Effector CD8-positive, alpha-beta T cell (primary cell): ENCODE data around the gene TMEM135.
A peak's percentile ranks its signal among the peaks of the same experiment; 100 is the strongest.

ENCODE experiments used
- DNase-seq: peaks from one replicate; lab custom pipeline; 2025; lab: John Stamatoyannopoulos, UW

TMEM135 gene

DNA sequence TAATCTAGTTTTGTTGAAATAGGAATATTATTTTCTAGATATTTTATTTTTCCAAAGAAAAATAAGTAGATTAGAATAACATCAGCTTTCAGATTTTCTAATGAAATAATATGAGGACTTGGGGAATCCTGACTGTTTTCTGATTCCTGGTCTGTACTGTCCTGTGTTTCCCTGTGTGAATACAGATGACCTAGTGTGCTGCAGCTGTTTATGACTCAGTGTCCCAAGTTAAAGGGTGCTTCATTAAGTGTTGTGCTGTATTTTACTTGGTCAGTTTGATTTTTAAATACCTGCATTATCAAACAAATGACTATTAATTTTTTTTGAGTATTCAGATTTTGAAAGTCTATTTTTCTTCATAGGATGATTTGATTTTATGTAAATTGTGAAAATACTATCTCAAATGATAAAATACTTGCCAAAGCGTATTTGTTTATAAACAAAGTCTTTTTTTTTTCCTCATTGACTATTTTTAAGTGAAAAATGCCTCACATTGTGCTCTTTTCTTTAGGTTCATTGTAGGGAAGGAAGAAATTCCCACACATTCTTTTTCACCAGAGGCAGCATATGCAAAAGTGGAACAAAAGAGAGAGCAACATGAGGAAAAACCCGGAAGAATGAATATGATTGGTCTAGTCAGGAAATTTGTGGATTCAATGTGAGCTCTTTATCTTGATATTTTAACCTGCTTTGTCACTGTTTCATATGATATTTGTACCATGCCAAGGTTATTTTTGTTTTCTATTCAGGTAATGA, 264.2 kb downstream of the TMEM135 start:
- no peak for DNase-seq

DNA sequence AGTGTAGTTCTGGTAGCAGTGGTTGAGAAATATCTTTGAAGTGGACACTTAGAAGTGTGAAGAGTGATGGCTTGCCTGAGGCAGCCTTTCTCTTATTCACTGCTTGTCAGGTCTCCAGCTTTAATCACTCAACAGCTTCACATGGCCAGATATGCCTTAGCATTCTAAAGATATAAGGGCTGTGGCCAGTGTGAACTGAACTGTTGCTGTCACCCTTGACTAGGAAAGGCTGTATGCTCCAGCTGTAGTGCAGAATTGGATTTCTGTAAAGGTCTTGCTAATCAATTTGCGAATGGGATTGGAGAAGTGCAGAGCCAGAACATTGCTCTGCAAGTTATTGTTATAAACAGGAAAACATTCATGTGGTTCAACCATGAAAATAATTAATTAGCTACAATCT, 266.7 kb downstream of the TMEM135 start:
- no peak for DNase-seq

DNA sequence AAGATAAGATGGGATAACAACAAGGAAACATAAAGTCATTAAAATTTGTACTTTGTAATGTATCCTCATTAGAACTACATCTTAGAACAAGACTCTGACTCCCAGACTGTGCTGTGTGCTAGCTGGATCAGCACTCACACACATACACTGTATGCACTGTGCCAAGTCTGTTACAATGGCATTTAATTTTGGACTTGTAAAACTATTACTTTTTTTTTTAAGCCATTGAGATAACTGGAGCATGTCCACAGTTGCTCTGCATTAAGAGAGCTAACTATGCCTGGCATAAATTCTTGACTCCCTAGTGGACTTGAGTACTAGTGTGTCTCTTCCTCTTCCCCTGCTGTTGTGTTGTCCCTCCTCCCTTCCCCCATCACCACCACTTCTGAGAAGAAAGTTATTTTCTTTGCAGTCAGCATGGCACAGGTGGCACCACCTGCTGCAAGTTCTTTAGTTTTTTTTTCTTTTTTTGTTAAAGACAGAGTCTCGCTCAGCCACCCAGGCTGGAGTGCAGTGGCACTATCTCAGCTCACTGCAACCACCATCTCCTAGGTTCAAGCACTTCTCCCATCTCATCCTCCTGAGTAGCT, 268.6 kb downstream of the TMEM135 start:
- DNase-seq, result no peak

DNA sequence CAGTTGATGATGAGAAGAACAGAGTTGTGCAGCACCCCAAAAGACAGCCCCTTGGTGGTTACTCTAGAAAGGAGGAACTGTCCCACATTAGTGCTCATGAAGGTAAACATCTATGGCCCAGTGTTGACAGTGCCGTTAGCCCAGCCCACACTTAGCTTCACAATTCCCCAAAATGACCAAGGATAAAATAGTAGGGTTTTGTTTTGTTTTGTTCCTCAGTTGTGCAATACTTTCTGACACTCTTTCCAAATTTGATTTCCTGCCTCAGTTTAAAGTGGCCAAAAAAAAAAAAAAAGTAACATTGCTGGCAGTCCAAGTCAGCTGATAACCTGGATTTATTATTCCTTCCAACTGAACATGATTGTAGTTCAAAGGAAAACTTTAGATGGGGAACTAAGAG, 269.4 kb downstream of the TMEM135 start:
- no peak for DNase-seq

DNA sequence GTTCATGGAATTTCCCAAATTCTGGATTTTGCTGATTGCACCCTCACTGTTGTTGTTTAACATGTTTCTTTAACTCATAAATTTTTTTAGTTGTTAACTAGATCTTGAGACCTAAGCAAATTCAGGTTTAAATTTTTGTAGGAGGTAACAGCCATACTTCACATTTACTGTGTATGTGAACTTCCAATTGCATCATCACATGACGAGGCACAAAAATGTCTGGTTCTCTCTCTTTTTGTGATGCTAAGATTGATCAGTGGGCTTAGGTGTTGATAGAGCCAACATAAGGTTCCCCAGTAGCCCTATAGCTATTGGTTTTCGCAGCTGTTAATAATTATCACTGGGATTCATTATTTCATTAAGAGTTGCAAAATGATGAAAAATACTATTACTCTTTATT, 277.5 kb downstream of the TMEM135 start:
- no peak for DNase-seq

DNA sequence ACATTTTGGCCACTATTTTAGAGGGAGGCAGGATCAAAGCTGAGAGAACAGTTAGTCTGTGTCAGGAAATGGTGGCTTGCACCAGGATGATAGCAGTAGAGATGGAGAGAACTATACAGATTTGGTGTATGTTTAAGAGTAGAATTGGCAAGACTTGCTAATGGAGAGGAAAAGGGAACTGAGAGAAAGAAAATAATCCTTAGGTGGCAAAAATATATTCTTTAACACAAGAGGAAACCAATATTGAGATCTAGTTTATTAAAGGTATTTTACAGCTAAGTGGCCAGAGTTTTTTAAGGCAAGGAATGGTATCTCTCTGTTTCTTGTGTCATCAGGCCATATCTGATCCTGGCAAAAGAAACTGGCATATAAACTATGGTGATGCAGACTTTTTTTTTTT, 278.8 kb downstream of the TMEM135 start:
- DNase-seq, result no peak

DNA sequence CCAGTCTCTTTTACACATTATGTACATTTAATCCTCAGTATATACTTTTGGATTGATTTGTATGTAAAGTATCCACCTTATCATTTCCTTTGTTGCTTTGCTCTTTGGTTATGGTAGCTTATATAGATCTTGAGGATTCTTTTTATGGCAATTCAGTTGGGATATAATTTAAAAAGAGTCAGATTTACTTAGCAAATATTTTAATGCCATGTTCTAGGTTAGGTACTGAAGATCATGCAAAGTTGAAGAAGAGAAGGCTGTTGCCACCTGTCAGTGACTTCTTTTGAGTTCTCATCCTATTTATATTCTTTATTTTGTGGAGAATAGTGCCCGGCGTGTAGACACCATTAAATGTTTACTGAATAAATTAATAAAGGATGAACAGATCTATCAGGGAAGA, 279.7 kb downstream of the TMEM135 start:
- DNase-seq, result no peak

DNA sequence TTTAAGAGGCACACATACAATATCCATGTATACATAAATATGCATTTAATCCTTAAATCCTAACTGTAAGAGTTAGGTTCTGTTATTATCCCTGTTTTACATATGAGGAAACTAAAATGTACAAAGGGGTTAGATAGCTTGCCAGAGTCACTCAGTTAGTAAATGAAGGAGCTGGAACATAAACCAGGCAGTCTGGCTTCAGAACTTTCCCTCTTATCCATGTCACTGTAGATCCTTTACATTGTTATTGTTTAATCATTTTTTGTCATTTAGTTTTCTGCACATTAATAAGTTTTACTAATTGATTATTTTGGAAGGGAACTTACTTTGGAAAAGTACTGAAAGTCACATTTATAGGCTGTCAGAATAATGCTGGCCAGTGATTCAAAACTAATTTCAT, 282.4 kb downstream of the TMEM135 start:
- DNase-seq, result no peak

DNA sequence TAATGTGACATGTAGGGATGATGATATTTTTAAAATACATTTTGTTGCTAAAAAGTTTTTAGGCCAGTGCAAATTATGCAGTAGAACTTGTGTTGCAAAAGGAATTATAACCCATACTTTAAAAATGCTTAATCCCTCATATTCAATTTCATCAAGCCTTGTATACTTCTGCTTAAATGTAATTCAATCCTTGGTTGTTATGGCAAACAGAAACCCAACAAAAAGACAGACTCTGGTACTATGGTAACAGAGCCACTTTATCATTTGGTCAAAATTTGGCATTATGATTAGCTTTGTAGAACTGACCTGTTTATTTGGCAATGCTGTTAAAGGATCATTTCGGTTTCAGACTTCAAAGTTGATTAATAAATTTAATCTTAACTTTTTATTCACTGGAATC, 284.8 kb downstream of the TMEM135 start:
- DNase-seq, result no peak

DNA sequence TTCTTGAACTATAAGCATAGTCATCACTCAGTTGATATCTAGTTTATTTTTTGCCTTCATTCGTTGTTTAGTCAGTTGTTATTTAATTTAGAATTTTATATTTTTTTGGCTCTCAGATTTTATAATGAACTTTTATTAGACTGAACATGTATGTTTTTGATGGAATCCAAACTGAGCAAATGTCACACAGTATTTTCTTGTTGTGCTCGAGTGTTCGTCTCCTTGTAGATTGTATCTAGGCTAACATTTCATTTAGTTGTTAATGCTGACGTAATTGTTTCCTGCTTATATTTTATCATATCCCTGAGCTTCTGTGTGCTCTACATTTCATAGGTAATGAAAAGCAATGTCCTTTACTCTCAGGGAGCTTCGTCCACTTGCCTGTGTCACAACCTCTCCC, 286.2 kb downstream of the TMEM135 start:
- no peak for DNase-seq

DNA sequence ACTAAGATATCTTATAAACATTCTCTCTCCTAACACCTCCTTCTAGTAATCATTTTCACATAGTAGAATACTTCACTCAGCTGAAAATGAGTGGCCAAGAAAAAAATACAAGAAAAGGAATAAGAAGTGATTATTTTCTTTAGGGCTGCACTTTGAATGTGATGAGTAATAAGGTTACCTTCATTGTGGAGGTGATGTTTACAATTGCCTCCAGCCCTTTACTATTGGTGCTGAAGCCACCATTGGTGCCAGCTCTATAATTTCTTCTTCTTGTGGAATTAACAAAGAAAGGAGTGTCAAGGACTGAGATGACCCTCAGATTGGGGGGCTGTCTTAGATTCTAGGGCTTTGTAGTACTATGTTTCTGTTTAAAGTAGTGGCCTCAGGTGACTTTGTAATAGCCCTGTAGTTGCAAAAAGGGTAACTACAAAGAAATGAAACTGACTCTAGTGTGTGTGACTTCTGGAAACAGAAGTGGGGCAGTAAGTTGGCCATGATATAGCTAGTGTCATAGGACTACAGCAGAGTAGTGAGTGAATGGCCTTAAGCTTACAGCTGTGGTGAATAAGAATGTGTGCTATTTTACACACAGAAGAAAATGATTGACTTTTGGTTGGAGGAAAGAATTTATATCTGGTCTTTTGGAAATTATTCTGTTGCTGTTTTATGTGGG, 287.2 kb downstream of the TMEM135 start:
- DNase-seq, result no peak

DNA sequence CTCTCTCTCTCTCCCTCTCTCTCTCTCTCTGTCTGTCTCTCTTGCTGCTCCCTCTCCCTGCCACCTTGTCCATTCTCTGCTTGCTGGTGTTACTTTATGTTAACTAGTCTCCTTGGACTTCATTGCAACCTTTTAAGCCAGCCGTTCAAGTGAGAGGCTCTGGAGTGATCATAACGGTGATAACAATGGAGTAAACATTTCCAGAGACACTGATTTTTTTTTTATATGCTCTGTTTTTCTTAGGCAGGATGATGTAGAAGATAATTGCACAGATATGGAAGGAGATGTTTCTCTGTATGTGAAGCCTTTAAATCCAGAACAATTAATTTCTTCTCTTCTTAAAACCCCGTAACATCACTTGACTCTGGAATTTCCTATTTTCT, 287.7 kb downstream of the TMEM135 start:
- DNase-seq, result no peak

DNA sequence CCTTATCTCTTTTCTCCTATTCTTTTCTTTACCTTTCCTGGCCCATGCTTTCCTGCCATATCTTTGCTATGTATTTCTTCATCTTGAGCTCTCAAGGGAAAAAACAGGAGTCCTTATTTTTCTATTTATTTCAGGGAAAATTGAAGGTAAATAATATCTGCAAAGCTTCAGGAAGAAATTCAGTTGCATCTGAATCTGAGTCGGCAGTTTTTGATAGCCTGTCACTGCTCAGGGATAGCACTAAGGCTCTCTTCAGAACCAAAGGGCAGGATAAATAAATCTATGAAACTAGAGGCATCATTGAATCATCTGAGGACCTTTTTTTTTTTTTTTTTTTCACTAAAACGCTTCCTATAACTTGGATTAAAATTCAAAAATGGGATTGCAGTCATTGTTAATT, 288.9 kb downstream of the TMEM135 start:
- DNase-seq, result no peak

DNA sequence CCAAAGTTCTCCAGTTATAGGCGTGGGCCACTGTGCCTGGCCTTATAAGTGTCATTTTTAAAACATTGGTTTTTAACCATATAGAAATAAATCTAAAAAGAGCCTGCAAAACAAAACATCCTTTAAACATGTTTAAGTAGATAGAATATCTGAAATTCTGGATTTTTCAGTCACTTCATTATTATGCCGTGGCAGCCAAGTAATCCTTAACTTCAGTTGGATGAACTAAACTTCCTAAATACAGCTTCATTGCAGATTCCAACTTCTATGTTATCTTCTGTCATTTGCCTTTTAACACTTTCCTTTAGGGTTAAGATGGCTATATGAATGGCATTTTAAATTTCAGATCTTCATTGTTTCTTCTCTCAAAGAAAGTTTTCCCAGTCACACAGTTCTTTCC, 291.4 kb downstream of the TMEM135 start:
- DNase-seq, result no peak

DNA sequence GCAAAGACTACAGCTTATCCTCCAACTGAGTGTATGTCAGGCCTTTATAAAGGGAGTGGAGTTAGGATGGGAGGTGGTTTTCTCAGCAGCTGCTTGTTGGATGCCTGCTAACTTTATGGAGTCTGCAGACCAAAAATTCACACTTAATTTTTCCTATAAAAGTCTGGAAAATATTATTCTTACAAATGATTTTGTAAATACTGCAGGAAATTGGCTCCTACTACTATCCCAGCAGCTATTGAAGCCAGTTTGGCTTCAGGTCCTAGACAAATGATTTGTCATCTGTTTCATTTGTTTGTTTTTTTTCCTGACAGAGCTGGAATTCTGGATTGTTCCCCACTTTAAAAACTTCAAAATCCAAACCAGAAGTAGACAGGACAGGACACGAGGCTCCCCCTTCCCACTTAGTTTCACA, 292.5 kb downstream of the TMEM135 start:
- no peak for DNase-seq

DNA sequence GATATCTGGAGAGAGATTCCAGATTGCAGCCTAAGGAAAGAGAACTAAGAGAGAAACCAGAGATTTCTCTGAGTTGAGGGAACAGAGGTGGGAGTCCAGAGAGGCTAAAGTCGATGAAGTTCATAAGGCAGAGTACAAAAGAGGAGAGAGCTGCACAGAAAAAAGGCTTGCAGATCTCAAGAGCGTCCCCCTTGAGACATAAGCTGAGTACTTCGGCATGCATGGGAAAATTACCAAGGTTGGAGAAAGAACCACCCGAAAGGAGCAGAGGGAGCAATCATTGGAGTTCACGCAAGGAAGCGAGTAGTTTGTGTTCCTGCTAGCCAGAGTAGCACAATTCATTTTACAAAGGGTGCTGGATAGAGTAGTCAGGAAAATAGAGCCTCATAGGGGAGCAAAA, 293.5 kb downstream of the TMEM135 start:
- no peak for DNase-seq

DNA sequence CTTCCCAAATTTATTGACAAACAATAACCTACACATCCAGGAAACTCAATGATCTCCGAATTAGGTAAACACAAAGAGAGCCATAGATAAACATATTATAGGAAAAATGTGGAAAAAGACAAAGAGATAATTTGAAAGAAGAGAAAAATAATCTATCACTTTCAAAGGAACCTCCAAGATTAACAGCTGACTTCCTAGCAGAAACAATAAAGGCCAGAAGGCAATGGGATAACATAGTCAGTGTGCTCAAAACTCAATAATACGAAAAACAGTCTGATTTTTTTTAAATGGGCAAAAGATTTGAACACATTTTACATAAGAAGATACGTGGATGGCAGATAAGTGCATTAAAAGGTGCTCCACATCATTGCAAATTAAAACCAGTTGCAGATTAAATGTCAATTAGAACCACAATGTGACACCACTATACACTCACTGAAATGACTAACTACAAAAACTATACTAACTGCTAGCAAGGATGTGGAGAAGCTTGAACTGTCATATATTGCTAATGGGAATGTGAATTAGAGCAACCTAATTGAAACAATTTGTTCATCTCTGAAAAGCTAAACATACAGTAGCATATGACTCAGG, 300.4 kb downstream of the TMEM135 start:
- DNase-seq, result no peak

DNA sequence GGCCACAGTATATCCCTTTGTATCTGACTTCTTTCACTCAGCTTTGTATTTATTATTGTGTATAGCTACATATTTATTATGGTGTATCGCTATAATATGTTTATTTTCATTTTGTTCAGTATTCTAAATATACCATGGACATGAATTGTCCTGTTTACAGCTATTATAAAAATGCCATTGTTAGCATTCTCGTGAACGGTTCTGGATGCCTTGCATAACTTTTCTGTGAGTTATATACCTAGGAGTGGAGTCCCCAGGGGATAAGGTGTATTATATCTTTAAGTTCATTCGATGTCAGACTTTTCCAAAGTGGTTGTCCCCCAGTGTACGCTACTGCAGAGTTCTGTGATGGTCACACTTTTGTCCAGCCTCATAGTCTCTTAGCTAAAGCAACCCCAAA, 301.7 kb downstream of the TMEM135 start:
- DNase-seq, result no peak

DNA sequence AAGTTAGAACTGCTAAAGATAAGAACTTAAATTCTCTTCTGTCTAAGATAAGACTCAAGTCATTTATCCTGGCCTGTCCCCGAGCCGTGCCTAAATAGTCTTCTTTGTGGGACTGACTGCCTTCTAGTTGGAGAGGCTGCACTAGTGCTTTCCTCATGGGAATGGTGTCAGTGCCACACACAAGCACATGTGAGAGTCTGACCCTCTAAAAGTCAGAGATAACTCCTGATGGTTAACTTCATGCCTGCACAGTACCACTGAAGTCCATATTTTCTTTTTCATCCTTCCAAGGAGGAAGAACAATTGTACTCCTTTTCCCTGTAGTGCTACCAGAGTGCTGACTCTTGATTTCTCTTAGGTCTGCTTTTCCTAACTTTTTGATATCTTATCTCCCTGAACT, 309.7 kb downstream of the TMEM135 start:
- no peak for DNase-seq

DNA sequence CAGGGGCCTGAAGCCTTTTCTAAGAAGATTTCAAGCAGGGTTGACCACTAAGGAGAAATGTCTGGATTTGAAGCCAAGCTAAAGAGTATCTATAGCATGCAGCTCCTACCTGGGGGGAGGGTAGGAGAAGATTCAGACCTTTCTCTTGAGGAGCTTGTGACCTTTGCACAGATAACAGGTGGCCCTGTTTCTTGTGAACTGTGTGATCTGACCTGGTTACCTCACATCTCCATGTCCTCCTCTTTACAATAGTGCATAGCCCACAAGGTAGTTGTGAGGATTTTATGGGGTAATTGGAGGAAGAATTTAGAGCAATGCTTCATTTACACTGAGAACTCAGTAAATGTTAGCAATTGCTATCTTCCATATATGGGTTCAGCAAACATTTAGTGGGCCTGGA, 310.1 kb downstream of the TMEM135 start:
- DNase-seq, result no peak

DNA sequence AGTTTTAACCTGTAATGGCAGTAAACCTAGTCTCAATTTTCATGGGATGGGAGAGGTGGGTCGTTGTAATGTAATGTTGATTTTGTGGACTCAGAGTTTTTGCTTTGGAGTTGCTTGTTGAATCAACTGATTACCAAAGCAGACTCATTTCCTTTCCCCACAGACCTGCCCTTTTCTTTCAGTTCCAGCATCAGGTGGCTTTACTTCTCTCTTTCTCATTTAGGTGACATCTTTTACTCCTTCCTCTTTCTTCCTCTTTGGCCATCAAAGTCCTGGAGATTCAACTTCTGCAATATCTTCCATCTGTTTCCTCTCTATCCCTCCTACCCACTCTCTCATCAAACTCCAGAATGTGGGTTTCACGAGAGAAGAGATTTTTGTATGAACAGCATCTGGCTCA, 313.9 kb downstream of the TMEM135 start:
- DNase-seq, result no peak

DNA sequence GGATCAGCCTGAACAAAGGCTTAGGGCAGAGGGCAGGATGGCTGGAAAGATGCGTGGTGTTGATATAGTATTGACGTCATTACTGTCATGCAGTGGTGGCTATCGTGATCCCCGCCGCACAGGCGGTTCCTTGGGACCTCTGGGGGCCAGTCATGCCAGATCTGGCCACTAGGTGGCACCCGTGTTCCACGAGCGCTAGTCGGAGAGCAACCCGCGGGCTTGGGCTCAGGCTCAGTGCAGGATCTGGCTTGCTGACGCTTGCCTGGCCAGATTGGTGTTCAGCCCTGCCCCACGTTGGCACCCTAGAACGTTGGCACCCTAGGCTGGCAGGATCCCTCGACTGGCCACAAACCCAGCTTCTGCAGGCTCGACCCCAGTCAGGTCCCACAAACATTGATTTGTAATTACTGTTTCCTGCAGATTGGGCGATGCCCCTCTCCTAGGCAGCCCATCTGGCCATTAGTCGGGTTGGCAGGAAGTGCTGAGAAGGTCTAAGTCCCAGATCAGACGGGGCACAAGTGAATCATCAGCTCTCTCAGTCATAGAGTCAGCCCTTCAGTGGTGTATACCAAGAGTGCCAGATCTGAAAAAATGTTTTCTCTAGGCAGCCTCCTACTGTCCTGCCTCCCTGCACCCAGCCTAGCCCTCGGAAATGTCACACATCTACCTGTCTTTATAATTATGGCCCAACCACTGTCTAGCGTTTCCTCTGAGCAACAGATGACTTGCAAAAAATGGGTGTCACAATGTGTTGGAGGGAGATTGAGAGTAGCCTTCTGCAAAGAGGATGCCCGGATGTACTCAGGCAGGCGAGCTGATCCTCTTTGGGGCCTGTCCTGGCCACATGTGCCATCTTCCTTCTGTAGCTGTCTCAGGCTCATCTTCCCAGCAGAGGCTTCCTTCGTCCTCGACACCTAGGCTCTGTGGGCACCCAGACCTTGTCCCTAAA, 315.3 kb downstream of the TMEM135 start:
- DNase-seq, result peak; percentile 67
